Measurements from ENCODE around the gene ASCC1.

The ASCC1 gene

DNA sequence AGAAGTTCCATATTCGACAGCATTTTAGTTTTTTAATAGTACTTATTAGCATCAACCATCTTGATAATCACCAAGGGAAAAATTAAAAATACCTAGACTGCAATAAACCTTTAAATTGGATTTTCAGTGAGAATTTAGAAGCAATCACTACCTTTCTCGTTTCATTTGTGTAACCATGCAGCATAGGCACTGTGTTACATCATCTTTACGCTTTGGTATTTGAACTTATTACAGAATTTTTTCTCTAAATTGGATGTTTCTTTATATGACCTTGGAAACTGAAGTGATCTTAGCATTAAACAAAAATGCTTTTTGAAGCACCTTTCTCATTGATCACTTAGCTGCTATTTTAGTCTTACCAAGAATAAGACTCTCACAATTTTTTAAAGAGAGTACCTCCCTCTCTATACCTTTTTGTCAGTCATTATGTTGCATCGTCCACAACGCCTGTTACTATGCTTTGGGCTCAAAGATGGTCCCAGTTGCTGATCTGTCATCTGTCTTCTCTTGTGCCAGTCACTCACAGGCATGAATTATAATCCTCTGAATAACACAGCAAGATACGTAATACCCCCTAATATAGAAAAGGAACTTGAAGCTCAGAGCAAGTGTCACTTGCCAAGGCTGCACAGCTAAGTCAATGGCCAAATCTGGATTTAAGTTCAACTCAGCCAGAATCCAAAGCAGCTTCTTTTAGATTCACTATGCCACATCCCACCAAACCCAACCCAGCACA, 19.6 kb upstream of the ASCC1 start:
- H3K4me2 ChIP-seq (ENCODE audit: low read depth, low read length): no peak overlapping the region
- no peaks in the 10 kb centered on the region for H3K9me3 ChIP-seq (replicated peaks; ENCODE audit: insufficient read depth, low read length)
- DNase-seq: no peak
- H3K27ac ChIP-seq (ENCODE audit: low read length): no peak overlapping the region
- H3K9me2 ChIP-seq (replicated peaks; ENCODE audit: insufficient read depth, low read length): no peaks in the 10 kb centered on the region
- no peak overlapping the region for H3K4me3 ChIP-seq (ENCODE audit: low read length)
- peaks cover 4% of the 10 kb centered on the region; the same call in 1 of the 2 replicates for H3K79me2 ChIP-seq (ENCODE audit: low read length)
- TF ChIP-seq, protein P1, sequence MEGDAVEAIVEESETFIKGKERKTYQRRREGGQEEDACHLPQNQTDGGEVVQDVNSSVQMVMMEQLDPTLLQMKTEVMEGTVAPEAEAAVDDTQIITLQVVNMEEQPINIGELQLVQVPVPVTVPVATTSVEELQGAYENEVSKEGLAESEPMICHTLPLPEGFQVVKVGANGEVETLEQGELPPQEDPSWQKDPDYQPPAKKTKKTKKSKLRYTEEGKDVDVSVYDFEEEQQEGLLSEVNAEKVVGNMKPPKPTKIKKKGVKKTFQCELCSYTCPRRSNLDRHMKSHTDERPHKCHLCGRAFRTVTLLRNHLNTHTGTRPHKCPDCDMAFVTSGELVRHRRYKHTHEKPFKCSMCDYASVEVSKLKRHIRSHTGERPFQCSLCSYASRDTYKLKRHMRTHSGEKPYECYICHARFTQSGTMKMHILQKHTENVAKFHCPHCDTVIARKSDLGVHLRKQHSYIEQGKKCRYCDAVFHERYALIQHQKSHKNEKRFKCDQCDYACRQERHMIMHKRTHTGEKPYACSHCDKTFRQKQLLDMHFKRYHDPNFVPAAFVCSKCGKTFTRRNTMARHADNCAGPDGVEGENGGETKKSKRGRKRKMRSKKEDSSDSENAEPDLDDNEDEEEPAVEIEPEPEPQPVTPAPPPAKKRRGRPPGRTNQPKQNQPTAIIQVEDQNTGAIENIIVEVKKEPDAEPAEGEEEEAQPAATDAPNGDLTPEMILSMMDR (IDR thresholded peaks at IDR 0.05; ENCODE audit: low read length): no peak
- TF ChIP-seq EZH2 (optimal IDR thresholded peaks at IDR 0.05; ENCODE audit: low read depth, low read length): no peak
- no peak for TF ChIP-seq EZH2phosphoT487 (IDR thresholded peaks at IDR 0.05; ENCODE audit: low read length)
- no peaks in the 10 kb centered on the region for H3K27me3 ChIP-seq (replicated peaks; ENCODE audit: insufficient read depth, low read length)
- no peak overlapping the region for H2AFZ ChIP-seq (ENCODE audit: low read length)
- H3K9ac ChIP-seq (ENCODE audit: low read length): no peak overlapping the region
- peaks cover 10% of the 10 kb centered on the region for H3K36me3 ChIP-seq (replicated peaks; ENCODE audit: insufficient read depth, low read length)
- no peaks in the 10 kb centered on the region for H4K20me1 ChIP-seq (ENCODE audit: insufficient read depth, low read length)
- H3K4me1 ChIP-seq (ENCODE audit: low read length): no peaks in the 10 kb centered on the region
- no peaks in the 10 kb centered on the region for H3F3A ChIP-seq (ENCODE audit: insufficient read depth, low read length)

DNA sequence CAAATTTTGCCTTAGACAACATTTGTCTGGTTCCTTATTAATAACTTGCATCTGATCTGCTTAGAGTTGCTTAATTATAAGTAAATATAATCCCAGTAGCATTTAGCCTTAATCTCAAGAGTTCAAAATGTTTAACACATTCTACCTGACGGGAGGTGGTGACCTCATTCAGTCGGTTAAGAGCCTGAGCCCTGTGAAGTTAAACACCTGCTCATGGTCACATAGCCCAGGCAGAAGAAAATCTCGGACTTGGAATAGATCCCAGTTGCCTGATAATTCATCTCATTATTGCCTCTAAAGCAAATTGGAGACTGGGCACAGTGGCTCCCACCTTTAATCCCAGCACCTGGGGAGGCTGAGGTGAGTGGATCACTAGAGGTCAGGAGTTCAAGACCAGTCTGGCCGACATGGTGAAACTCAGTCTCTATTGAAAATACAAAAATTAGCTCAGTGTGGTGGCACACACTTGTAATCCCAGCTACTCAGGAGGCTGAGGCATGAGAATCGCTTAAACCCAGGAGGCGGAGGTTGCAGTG, 18.6 kb upstream of the ASCC1 start:
- H3F3A ChIP-seq (ENCODE audit: insufficient read depth, low read length): no peaks in the 10 kb centered on the region
- peaks cover 13% of the 10 kb centered on the region for H3K79me2 ChIP-seq (ENCODE audit: low read length)
- no peaks in the 10 kb centered on the region for H3K9me2 ChIP-seq (replicated peaks; ENCODE audit: insufficient read depth, low read length)
- H3K27ac ChIP-seq (ENCODE audit: low read length): no peak overlapping the region
- no peak overlapping the region for H2AFZ ChIP-seq (ENCODE audit: low read length)
- no peak for DNase-seq
- no peaks in the 10 kb centered on the region for H3K4me1 ChIP-seq (ENCODE audit: low read length)
- H3K4me2 ChIP-seq (ENCODE audit: low read depth, low read length): no peak overlapping the region
- no peak overlapping the region for H3K4me3 ChIP-seq (ENCODE audit: low read length)
- H3K9me3 ChIP-seq (replicated peaks; ENCODE audit: insufficient read depth, low read length): no peaks in the 10 kb centered on the region
- TF ChIP-seq EZH2phosphoT487 (IDR thresholded peaks at IDR 0.05; ENCODE audit: low read length) (no peak), EZH2 (optimal IDR thresholded peaks at IDR 0.05; ENCODE audit: low read depth, low read length) (no peak)
- TF ChIP-seq, protein P1 (IDR thresholded peaks at IDR 0.05; ENCODE audit: low read length): no peak
- H3K36me3 ChIP-seq (replicated peaks; ENCODE audit: insufficient read depth, low read length): peaks cover 13% of the 10 kb centered on the region
- no peaks in the 10 kb centered on the region for H4K20me1 ChIP-seq (ENCODE audit: insufficient read depth, low read length)
- no peaks in the 10 kb centered on the region for H3K27me3 ChIP-seq (replicated peaks; ENCODE audit: insufficient read depth, low read length)
- no peak overlapping the region for H3K9ac ChIP-seq (ENCODE audit: low read length)

DNA sequence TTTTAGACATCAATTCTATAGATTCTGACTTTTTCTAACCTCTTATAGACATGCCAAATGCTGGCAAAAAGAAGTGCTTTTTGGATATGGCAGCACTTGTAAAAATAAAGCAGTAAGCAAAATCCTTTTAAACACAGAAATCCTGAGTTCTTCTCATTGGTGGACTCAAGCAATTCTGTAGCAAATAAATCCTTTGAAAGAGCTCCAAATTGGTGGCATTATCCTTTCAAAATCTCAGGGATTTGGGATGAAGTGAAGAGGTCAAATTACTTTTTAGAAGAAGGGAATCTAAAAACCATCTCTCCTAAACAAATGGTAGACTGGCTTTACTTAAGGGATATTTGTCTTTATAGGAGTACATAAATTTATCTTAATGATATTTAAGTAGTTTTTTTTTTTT, 17.5 kb upstream of the ASCC1 start:
- H3K4me1 ChIP-seq (ENCODE audit: low read length): no peaks in the 10 kb centered on the region
- no peak for TF ChIP-seq EZH2 (optimal IDR thresholded peaks at IDR 0.05; ENCODE audit: low read depth, low read length)
- TF ChIP-seq, protein P1 (IDR thresholded peaks at IDR 0.05; ENCODE audit: low read length): no peak
- TF ChIP-seq EZH2phosphoT487 (IDR thresholded peaks at IDR 0.05; ENCODE audit: low read length): no peak
- no peak overlapping the region for H3K4me2 ChIP-seq (ENCODE audit: low read depth, low read length)
- H4K20me1 ChIP-seq (ENCODE audit: insufficient read depth, low read length): no peaks in the 10 kb centered on the region
- peaks cover 15% of the 10 kb centered on the region for H3K36me3 ChIP-seq (replicated peaks; ENCODE audit: insufficient read depth, low read length)
- no peaks in the 10 kb centered on the region for H3F3A ChIP-seq (ENCODE audit: insufficient read depth, low read length)
- no peak overlapping the region for H3K27ac ChIP-seq (ENCODE audit: low read length)
- no peaks in the 10 kb centered on the region for H3K9me2 ChIP-seq (replicated peaks; ENCODE audit: insufficient read depth, low read length)
- no peak for DNase-seq
- H3K9me3 ChIP-seq (replicated peaks; ENCODE audit: insufficient read depth, low read length): no peaks in the 10 kb centered on the region
- no peak overlapping the region for H3K4me3 ChIP-seq (ENCODE audit: low read length)
- H2AFZ ChIP-seq (ENCODE audit: low read length): no peak overlapping the region
- H3K79me2 ChIP-seq (ENCODE audit: low read length): peaks cover 21% of the 10 kb centered on the region
- H3K27me3 ChIP-seq (replicated peaks; ENCODE audit: insufficient read depth, low read length): no peaks in the 10 kb centered on the region
- H3K9ac ChIP-seq (ENCODE audit: low read length): no peak overlapping the region
